HG03571 (cell line): ENCODE data around the gene EN2.

Experiments used
- ATAC-seq: cut with Tn5 transposase; IDR thresholded peaks from one replicate; pipeline ENCODE4 v1.9.1; 2021; ENCODE audit not compliant: unreplicated experiment

The EN2 gene

DNA sequence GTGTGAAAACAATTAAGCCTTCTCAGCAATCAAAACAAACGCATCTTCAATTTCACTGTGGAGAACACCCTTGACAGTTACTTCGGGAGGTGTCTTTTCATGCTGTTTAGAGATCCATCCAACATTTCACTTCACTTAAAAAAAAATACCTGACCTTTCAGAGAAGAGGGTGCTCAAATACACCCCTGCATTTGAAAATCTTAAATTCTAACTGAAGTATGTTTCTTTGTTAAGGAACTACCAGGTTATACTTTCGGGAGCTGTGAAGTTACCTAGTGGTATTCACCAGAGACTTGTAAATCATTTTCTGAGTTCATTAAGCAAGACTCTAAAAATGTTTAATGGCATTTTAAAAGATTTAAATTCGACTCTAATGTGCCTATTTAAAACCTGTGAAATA, 49.6 kb downstream of the EN2 start:
- ATAC-seq, result no peak

DNA sequence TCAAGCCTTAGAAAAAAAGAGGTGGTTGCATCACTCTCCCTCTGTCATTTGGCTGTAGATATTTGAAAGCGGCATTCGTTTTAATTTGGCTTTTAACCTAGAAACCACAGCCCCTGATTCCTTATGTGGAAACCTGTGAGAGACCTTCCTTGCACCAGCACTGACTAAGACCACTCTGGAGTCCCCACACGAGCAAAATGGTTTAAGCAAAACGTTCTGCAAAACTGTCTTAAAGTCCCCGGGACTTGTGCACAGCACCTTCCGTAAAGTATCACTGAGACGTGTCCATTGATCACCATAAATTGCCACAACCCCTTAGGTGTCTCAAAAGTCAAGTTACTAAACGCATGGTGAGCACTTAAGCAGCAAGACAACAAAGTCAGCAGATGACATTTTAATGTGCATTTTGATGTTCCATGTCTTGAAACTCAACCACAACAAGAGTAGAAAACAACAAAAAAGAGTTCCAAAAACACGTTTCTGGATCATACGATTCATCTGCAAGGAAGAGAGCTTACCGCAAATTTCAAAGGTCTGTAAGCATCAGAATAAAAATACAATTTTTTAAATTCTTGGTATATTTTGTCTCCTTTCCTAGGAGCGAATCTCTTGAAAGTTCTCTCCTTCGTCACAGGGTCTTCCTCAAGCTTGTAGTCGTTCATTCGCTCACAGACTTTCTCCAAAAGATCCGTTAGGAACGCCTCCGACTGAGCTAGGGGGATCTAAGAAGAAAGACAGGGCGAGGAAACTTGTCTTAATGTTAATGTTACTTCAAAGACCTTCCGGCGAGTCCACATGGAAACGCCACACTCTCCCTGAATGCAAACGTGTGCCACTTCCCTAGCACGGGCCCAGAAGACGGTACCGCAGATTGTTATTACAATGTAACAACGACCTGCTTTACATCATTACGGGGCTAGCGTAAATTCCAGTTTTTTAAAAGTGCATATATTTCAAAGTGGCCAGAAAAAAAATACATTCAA, 50.7 kb downstream of the EN2 start:
- ATAC-seq, result no peak

DNA sequence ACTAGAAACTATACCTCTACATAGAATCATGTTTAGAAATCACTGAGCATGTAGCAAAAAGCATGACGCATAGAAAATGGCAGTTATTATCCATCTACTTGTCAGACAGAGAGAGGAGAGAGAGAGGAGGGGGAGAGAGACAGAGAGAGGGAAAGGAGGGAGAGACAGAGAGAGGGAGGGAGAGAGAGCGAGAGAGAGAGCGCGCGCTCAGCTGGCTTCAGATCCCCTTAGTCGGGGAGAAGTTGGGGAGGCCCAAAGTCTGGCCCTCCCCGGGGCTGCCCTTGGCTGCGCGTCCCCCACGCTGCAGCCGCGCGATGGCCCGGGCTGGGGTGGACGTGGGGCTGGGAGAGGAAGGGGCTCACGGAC, 51.4 kb downstream of the EN2 start:
- ATAC-seq, result no peak

DNA sequence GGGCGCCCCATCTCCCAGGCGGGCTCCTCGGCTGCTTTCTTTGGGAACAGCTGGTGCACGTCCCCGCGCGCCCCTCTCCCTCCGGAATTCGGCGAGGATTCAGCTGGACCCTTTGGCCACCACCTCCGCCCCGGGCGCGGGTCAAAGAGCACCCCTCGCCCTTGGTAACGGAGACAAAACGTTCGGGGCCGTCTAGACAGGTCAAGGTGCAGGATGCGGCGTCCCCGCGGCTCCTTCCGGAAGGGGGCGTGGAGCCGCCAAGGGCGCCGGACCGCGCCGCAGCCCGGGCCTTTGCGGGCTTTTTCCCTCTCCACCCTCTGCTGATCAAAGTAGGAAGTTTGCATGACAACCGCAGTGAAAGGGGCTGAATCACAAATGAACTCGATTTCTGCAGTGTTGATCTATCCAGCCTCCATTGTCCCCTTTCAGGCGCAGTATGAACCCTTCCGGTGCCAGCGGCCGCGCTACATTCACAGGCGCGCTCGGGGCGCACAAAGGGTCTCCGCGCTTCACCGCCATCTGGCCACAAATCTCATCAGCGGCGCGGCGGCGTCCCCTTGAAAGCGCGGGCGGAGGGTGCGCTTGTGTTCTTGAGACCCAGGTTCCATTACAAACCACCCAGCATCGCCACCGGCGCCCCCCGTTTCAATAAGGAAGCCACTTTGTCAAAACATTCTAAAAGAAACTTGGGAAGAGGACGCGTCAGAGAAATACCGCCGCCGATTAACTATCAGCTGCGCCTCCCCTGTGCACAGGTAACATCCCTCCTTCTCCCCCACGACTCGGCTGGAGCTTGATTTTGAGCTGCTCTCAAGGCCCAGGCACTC, 52.0 kb downstream of the EN2 start:
- ATAC-seq, result no peak

DNA sequence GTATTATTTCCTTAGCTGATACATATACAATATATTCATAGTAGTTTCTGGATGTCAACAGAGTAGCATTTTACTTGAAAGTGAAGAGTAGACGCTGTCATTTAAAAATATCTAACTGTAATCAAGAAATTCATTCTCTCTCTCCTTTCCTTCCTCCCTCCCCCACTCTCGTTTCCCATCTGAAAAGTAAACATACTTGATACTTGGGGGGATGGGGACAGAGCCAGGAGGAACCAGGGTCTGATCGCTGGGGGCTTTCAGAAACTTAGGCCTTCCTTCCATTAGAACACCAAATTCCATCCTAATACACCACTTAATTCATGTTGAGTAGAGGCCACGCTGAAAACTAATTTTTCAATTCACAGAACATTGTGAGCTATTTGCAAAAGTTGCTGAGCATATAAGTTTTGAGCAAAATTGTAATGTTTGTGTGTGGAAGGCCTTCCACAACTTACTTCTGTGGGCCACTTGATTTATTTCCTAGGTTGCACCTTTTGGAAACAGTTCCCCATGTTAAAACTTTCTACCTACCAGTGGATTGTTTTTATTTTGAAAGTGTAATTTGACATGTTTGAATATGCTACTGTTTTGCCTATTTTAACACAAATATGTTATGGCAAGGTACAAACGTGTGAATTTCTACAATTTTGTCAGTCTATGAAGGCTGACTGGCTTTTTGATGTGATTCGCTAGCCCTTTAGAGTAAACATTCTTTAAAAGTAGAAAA, 53.2 kb downstream of the EN2 start:
- ATAC-seq, result no peak

DNA sequence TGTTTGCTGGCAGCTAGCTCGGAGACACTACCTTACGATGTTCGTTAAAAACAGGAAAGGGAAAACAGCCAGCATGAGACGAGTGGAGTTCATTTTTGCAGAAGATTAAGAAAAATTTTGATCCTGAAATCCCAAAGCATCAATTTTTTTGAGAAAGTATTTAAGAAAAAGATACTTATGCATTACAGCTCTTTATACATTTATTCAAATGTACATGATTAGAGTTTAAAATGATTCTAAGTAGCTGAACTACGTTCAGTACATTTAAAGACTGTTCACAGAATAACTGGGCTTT, 53.7 kb downstream of the EN2 start:
- no peak for ATAC-seq

DNA sequence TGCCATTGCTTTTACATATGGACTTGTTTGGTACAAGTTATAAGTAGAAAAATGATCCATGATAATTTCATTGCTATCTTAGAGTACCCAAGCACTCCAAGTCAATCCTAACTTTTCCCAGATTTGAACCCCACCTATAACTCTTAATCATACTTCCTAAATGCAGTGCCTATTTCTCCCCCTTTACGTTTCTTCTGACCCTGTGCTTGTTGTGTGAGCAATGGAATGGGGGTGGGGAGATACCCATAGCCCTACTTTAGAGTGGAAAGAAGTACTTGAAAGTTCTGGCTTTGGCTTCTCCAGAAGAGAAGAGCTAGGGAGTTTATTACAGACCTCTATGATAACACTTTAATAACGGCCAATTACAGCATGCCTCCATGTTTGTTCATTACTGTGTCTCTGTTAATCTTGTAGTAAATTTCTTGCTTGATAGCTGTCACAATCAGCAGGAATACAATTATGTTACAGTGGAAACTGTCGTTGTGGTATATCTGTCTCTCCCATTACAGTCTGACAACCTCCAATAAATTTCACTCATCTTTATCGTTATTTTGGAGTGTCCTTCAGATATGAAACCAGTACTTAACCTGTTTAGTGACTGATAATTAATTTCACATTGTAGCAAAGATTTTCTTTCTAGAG, 54.4 kb downstream of the EN2 start:
- ATAC-seq, result no peak

DNA sequence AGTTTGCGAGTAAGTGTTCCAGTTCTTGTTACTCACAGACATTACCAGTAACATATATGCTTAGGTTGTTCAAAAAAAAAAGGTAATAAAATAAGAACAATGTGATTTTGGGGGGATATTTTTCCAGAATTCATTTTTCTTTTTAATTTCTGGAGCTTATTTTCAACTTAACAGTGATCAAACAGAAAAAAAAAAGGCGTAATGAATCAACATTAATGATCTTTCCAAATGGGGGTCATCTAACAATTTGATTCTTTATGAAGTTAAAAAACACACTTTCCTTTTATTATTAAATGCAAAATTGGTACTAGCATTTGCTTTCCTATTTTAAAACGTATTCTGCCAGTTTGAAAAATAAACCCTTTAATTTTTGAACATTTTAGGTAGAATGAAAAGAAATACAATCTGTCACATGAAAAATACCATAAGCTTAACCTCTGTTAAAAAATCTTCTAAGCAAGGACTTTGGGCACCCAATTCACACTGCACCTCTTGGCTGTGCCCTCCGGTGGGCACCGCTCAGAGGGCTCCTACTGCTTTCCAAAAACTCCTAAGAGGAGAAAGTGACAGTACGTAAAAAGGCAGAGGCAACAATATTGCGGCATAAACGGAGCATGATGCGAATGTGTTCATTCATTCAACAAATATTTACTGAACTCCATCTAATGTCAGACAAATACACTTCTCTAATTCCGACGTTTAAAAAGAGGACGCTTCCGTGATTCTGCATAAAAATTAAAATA, 55.8 kb downstream of the EN2 start:
- ATAC-seq, result no peak

DNA sequence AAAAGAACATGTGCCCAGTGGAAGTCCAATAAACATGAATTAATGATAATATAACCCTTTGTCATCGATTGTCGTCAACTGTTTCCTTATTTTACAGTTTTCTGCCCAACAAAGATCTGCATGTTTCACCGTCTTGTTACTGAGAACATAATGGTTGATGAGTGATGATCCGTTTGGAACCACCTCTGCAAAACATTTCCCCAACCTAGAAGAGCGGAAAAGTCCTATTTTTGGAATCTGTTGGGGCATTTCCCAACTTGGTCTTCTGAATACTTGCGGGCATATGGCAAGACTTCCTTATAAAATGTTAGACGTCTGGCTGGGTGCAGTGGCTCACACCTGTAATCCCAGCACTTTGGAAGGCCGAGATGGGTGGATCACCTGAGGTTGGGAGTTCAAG, 56.4 kb downstream of the EN2 start:
- ATAC-seq, result no peak
